H9 (cell line): Measurements from ENCODE around the gene ZSWIM6. TPM values are rescaled to one million over a fixed set of nuclear protein-coding genes. Genes with fewer than 3 reads are reported as not detected.

Experiments
- DNase-seq: peaks from one replicate; pipeline ENCODE4 v3.0.0-alpha.2; 2017
- H2AFZ ChIP-seq: one replicate; pipeline ENCODE4 v1.6.1; 2013; ENCODE audit warnings: mild to moderate bottlenecking, low read length, control low read depth, moderate library complexity
- H2AK5ac ChIP-seq: 2 replicates; pipeline ENCODE4 v1.6.1; 2013; ENCODE audit warnings: low read length, control low read depth, mixed read lengths; ENCODE audit not compliant: insufficient read length
- H2BK120ac ChIP-seq: one replicate; pipeline ENCODE4 v1.6.1; 2013; ENCODE audit warnings: low read depth, mild to moderate bottlenecking, low read length, control low read depth, inconsistent platforms; ENCODE audit not compliant: poor library complexity, severe bottlenecking
- H2BK12ac ChIP-seq: 2 replicates; pipeline ENCODE4 v1.6.1; 2013; ENCODE audit warnings: low read length, control low read depth, mixed read lengths, low read depth; ENCODE audit not compliant: insufficient read length
- H2BK15ac ChIP-seq: 2 replicates; pipeline ENCODE4 v1.6.1; 2013; ENCODE audit warnings: low read depth, low read length, control low read depth
- H2BK20ac ChIP-seq: one replicate; pipeline ENCODE4 v1.6.1; 2013; ENCODE audit warnings: low read depth, mild to moderate bottlenecking, low read length, control low read depth, inconsistent platforms; ENCODE audit not compliant: poor library complexity, severe bottlenecking
- H2BK5ac ChIP-seq: 2 replicates; pipeline ENCODE4 v1.6.1; 2013; ENCODE audit warnings: low read length, control low read depth, mixed read lengths; ENCODE audit not compliant: insufficient read length
- H3K14ac ChIP-seq: 2 replicates; pipeline ENCODE4 v1.6.1; 2013; ENCODE audit warnings: low read length, control low read depth; ENCODE audit not compliant: insufficient read depth
- H3K18ac ChIP-seq: 2 replicates; pipeline ENCODE4 v1.6.1; 2013; ENCODE audit warnings: low read depth, mild to moderate bottlenecking, mixed read lengths, low read length, control low read depth; ENCODE audit not compliant: insufficient read length
- H3K23ac ChIP-seq: 2 replicates; pipeline ENCODE4 v1.6.1; 2013; ENCODE audit warnings: low read length, control low read depth, mixed read lengths, low read depth; ENCODE audit not compliant: insufficient read length
- H3K23me2 ChIP-seq: 2 replicates; pipeline ENCODE4 v1.6.1; 2013; ENCODE audit warnings: low read depth, mild to moderate bottlenecking, mixed read lengths, low read length, control low read depth; ENCODE audit not compliant: insufficient read length, poor library complexity, severe bottlenecking
- H3K27ac ChIP-seq: 2 replicates; pipeline ENCODE4 v1.5.1; 2013; ENCODE audit warnings: low read length, control low read depth, mixed read lengths, low read depth; ENCODE audit not compliant: insufficient read length
- H3K27me3 ChIP-seq: 2 replicates; pipeline ENCODE4 v1.6.1; 2013; ENCODE audit warnings: low read length, control low read depth, inconsistent platforms; ENCODE audit not compliant: insufficient read depth
- H3K4ac ChIP-seq: 2 replicates; pipeline ENCODE4 v1.6.1; 2013; ENCODE audit warnings: low read depth, mild to moderate bottlenecking, control low read depth, inconsistent platforms, low read length, moderate library complexity
- H3K4me1 ChIP-seq: 2 replicates; pipeline ENCODE4 v1.6.1; 2013; ENCODE audit warnings: low read length, control low read depth, inconsistent platforms; ENCODE audit not compliant: insufficient read depth
- H3K4me2 ChIP-seq: 2 replicates; pipeline ENCODE4 v1.6.1; 2013; ENCODE audit warnings: low read length, control low read depth, mixed read lengths; ENCODE audit not compliant: insufficient read length, insufficient read depth
- H3K56ac ChIP-seq: 2 replicates; pipeline ENCODE4 v1.6.1; 2013; ENCODE audit warnings: low read depth, mild to moderate bottlenecking, mixed read lengths, low read length, control low read depth; ENCODE audit not compliant: insufficient read length
- H3K79me1 ChIP-seq: 2 replicates; pipeline ENCODE4 v1.6.1; 2013; ENCODE audit warnings: low read depth, mild to moderate bottlenecking, moderate library complexity, low read length, control low read depth, inconsistent platforms; ENCODE audit not compliant: insufficient read depth, poor library complexity, severe bottlenecking
- H3K79me2 ChIP-seq: 2 replicates; pipeline ENCODE4 v1.6.1; 2013; ENCODE audit warnings: low read length, control low read depth, inconsistent platforms; ENCODE audit not compliant: insufficient read depth
- H3K9ac ChIP-seq: 2 replicates; pipeline ENCODE4 v1.6.1; 2013; ENCODE audit warnings: low read length, control low read depth, mixed read lengths; ENCODE audit not compliant: insufficient read length; ENCODE audit errors: extremely low read depth
- H3K9me3 ChIP-seq: one replicate; pipeline ENCODE4 v1.6.1; 2013; ENCODE audit warnings: low read depth, low read length, inconsistent platforms; ENCODE audit not compliant: control insufficient read depth
- H3T11ph ChIP-seq: one replicate; pipeline ENCODE4 v1.6.1; 2013; ENCODE audit warnings: mild to moderate bottlenecking, low read length, control low read depth, inconsistent platforms
- H4K20me1 ChIP-seq: one replicate; pipeline ENCODE4 v1.6.1; 2013; ENCODE audit not compliant: control insufficient read depth, insufficient read length, insufficient read depth
- H4K5ac ChIP-seq: 2 replicates; pipeline ENCODE4 v1.6.1; 2013; ENCODE audit warnings: low read depth, mild to moderate bottlenecking, mixed read lengths, low read length, control low read depth; ENCODE audit not compliant: insufficient read length
- H4K8ac ChIP-seq: replicated peaks from 2 replicates; pipeline ENCODE4 v1.6.1; 2013; ENCODE audit warnings: low read length, control low read depth, mixed read lengths, low read depth; ENCODE audit not compliant: insufficient read length
- H4K91ac ChIP-seq: 2 replicates; pipeline ENCODE4 v1.6.1; 2013; ENCODE audit warnings: low read depth, mild to moderate bottlenecking, moderate library complexity, mixed read lengths, low read length, control low read depth; ENCODE audit not compliant: insufficient read length
- H3K27ac Mint-ChIP-seq, 3 experiments: 2 replicates in 2 of 3; 3 replicates in 1 of 3; pipeline ENCODE4 v1.8.0; 2020 to 2021; ENCODE audit warnings: mixed read lengths in 3 of 3, mild to moderate bottlenecking in 1 of 3, moderate library complexity in 1 of 3
- H3K27me3 Mint-ChIP-seq: 2 replicates; pipeline ENCODE4 v1.8.0; 2021; ENCODE audit warnings: low read depth, mild to moderate bottlenecking, moderate library complexity, mixed read lengths
- H3K36me3 Mint-ChIP-seq, 3 experiments: 2 replicates in 2 of 3; 3 replicates in 1 of 3; pipeline ENCODE4 v1.8.0; 2020 to 2021; ENCODE audit warnings: low read depth in 3 of 3, mixed read lengths in 3 of 3; ENCODE audit not compliant: insufficient read depth in 1 of 3
- H3K4me1 Mint-ChIP-seq, 2 experiments: 2 replicates each; pipeline ENCODE4 v1.8.0; 2020; ENCODE audit warnings: mixed read lengths in 2 of 2
- H3K4me3 Mint-ChIP-seq, 2 experiments: 2 replicates in 1 of 2; 3 replicates in 1 of 2; pipeline ENCODE4 v1.8.0; 2020 to 2021; ENCODE audit warnings: mild to moderate bottlenecking in 2 of 2, mixed read lengths in 2 of 2, moderate library complexity in 1 of 2
- H3K9me3 Mint-ChIP-seq, 2 experiments: 2 replicates in 1 of 2; 3 replicates in 1 of 2; pipeline ENCODE4 v1.8.0; 2020; ENCODE audit warnings: mild to moderate bottlenecking in 2 of 2, mixed read lengths in 2 of 2, moderate library complexity in 1 of 2
- CTCF ChIP-seq: fragments of 200-600 bp; sonication (generic); conservative IDR thresholded peaks from 3 replicates; pipeline ENCODE4 v1.8.0; 2021; ENCODE audit warnings: antibody characterized with exemption, mild to moderate bottlenecking
- WGBS: extraction: QIAGEN DNeasy Blood & Tissue Kit; methylation state at CpG from one replicate; pipeline ENCODE4 v1.1.7; 2013; ENCODE audit warnings: missing lambda C conversion rate, low lambda C conversion rate, mixed read lengths; ENCODE audit not compliant: insufficient read length; ENCODE audit errors: extremely low coverage; 5-methylcytosine and 5-hydroxymethylcytosine counted together
- total RNA-seq: library from RNA; stranded (reverse); gene quantifications from 2 replicates; pipeline ENCODE4 v1.2.1, GENCODE V29; 2021

The ZSWIM6 gene
- total RNA-seq, 1 experiment from 2014 or later: 11.5 TPM

DNA sequence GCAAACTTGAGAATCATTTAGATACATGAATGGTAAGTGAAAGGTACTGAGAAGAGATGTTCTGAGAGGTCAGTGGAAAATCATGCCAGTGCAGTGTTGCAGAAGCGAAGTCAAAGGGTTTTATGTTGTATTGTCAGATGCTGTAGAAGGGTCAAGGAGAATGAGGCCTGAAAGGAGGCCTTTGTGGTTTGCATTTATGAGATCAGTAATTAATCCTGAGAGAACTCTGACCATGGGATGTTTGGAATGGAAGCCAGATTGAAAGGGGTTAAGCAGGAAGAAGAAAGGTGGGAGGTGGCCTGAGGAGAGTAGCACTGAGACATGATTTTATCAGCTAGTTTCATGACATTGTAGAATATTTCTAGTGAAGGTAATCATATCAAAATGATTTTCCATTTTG, 97.8 kb downstream of the ZSWIM6 start:
- H3K4me1 ChIP-seq: peaks cover 6% of the 10 kb centered on the region; the same call in 1 of the 2 replicates
- no peaks in the 10 kb centered on the region for H3K23me2 ChIP-seq
- no peak overlapping the region for H2BK20ac ChIP-seq
- no peak overlapping the region for H2AK5ac ChIP-seq
- H3K9me3 Mint-ChIP-seq: 0 out of 5 replicates have a peak, but pooled peaks cover 0 to 2% of the 10 kb centered on the region in 2 experiments
- H3K36me3 Mint-ChIP-seq: peaks cover 0 to 4% (median 0%) of the 10 kb centered on the region in 3 experiments; a peak in 1 of 7 replicates
- no peak overlapping the region for H3K14ac ChIP-seq
- no peaks in the 10 kb centered on the region for H3K9me3 ChIP-seq
- no peak overlapping the region for H2BK12ac ChIP-seq
- H3K27ac ChIP-seq: no peak overlapping the region
- no peaks in the 10 kb centered on the region; the same call in 1 of the 2 replicates for H3K79me2 ChIP-seq
- no peak overlapping the region for H3K4me3 Mint-ChIP-seq
- H4K8ac ChIP-seq: no peak overlapping the region
- H3K27me3 Mint-ChIP-seq: no peaks in the 10 kb centered on the region
- TF ChIP-seq CTCF: no peak
- H3K27ac Mint-ChIP-seq: peak overlapping the region in 2 of 3 experiments; percentile 0 to 75; a peak in 4 of 7 replicates
- H3K79me1 ChIP-seq: no peaks in the 10 kb centered on the region
- no peak overlapping the region for H3K56ac ChIP-seq
- H3K27me3 ChIP-seq: no peaks in the 10 kb centered on the region
- H3K18ac ChIP-seq: no peak overlapping the region
- no peak overlapping the region for H4K91ac ChIP-seq
- H2BK15ac ChIP-seq: no peak overlapping the region
- no peak overlapping the region for H3K9ac ChIP-seq
- no peak overlapping the region for H2AFZ ChIP-seq
- H2BK120ac ChIP-seq: no peak overlapping the region
- no CpG with 5 or more reads among the region's 1 CpG for WGBS
- H3K4ac ChIP-seq: no peak overlapping the region
- H3K23ac ChIP-seq: no peak overlapping the region
- H3K4me1 Mint-ChIP-seq: peaks cover 26 to 29% of the 10 kb centered on the region in 2 experiments
- no peak overlapping the region for H2BK5ac ChIP-seq
- no peak overlapping the region for H3K4me2 ChIP-seq
- DNase-seq: no peak
- no peak overlapping the region for H4K5ac ChIP-seq
- H3T11ph ChIP-seq: no peak overlapping the region
- H4K20me1 ChIP-seq: no peaks in the 10 kb centered on the region
